ENCODE data around the gene WDR90.

The WDR90 gene

DNA sequence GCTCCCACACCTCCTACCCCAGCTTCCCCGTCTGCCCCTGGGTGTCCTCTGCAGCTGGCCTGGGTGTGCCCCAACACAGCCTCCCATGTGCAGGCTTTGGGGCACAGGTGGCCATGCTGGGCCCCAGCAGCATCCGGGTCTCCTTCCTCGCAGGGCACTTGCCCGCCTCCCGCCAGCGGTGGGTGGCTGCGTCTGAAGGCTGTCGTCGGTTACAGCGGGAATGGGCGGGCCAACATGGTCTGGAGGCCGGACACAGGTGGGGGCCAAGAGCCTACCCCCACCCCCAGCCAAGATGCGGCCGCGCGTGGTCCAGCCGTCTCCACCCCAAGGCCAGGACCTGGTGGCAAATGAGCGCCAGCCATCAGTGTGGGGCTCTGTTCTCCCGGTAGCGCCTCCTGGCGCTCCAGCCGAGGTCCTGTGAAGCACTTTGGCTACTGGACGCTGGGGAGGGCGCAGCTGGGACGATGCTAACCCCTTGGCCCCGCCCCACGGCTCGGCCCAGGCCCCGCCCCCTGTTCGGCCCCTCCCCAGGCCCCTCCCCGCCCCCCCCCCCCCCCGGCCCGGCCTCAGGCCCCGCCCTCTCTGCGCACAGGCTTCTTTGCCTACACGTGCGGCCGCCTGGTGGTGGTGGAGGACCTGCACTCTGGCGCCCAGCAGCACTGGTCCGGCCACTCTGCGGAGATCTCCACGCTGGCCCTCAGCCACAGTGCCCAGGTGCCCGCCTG lies 11.5 kb downstream of the WDR90 start:
- DNase-seq (ENCODE audit: low read depth) = peak; percentile 28

DNA sequence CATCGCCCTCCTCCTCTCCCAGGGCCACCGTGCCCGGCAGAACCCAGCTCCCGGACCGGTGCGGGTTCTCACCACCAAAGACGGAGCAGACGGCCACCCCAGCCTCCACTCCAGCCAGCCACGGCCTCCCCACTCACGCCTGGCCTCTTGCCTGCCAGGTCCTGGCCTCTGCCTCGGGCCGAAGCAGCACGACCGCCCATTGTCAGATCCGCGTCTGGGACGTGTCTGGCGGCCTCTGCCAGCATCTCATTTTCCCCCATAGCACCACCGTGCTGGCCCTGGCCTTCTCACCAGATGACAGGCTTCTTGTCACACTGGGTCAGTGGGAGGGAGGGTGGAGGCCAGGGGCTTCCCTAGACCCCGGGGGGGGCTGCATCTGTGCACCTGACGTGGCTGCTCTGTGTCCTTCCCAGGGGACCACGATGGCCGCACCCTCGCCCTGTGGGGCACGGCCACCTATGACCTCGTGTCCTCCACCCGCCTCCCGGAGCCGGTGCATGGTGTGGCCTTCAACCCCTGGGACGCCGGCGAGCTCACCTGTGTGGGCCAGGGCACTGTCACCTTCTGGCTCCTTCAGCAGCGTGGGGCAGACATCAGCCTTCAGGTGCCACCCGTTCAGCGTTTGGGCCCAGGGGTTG lies 12.1 kb downstream of the WDR90 start:
- no peak for DNase-seq (ENCODE audit: low read depth)

- DNase-seq (ENCODE audit: low read depth) = no peak
These were observed 12.9 kb downstream of the WDR90 start for GRCh38 chr16:662095-662494.

- DNase-seq (ENCODE audit: low read depth) = no peak
These were observed 13.4 kb downstream of the WDR90 start for GRCh38 chr16:662597-662996.

DNA sequence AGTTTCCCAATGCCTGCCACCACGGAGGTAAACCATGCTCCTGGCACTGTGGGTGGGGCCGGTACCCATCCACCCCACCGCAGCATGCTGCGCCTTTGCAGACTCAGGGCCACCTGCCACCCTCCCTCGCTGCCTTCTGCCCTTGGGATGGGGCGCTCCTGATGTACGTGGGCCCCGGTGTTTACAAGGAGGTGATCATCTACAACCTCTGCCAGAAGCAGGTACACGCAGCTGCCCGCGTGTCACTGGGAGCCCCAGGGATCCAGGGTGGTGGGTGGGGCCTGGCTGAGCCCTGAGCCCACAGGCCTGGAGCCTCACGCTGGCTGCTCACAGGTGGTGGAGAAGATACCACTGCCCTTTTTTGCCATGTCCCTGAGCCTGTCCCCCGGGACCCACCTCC lies 17.4 kb downstream of the WDR90 start:
- no peak for DNase-seq (ENCODE audit: low read depth)

DNA sequence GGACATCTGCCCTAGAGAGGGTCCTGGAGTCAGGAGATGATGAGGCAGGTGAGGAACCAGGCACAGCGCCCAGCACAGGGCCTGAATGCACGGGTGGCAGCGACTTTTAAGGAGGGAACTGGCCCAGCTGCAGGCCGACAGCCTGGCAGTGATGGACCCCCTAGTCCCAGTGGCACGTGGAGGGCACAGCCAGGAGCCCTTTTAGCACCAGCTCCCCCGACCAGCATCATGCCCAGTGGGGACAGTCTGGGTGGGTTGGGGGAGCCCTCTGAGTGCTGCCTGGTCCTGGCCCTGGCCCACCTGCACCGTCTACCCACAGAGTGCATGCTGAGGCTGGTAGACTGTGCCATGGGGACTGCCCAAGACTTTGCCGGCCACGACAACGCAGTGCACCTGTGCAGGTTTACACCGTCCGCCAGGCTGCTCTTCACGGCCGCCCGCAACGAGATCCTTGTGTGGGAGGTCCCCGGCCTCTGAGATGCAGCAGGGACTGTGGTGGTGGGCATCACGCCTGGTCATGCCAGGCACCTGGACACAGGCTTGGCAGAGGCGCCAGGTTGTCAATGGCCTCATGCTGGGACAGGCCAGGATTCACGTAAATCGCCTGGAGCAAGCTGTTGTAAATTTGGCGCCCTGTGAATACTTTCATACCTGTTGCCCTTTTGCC lies 18.1 kb downstream of the WDR90 start:
- no peak for DNase-seq (ENCODE audit: low read depth)

GRCh38 chr16:667780-668518 lies 18.8 kb downstream of the WDR90 start, which contains the start of gene RHOT2:
RHOT2 (plus strand) TSS chr16:668132; CDS start chr16:668200, 68 bp downstream.
- DNase-seq (ENCODE audit: low read depth) = peak; percentile 83

DNA sequence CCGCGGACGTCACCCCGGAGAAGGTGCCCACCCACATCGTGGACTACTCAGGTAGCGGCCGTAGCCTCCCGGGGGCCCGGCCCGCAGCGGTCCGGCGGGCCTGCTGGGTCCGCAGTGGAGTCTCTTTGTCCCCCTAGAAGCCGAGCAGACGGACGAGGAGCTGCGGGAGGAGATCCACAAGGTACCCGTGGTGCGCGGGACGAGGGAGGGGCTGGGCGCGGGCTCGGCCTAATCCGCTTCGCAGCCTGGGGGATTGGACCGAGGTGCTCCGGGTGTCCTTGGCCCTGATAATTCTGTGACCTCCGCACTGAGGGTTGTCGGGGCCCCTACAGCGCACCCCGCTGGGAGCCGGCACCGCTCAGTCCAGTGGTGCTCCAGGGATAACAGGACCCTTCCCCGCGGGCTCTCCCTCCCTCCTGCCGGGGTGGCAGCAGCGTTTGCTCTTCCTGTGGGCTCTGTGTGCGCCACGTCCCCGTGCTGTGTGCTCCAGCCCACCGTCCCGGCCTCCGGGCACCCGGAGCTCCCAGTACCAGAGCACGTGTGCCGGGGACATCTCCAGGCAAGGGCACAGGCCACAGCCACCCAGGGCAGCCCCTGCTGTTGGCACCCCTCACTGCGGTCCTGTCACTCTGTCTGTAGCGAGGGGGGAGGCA lies 19.5 kb downstream of the WDR90 start:
- DNase-seq (ENCODE audit: low read depth) = no peak

DNA sequence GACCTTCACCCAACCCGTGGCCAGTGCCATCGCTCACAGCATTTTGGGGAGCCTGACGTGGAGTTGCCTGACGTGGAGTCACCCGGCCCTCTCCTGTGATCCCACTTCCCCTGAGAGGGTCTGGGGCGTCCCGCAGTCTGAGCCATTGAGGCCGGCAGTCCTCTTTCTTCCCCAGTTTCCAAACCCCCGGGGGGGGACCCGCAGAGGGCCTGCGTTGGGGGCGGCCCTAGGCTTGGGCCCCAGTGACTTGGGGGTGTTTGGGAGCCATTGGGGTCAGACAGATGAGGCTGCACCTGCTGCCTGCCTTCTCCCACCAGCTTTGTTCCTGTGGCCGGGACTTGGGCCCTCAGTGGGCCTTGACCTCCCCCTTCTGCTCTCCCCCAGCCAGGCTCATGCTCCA lies 20.5 kb downstream of the WDR90 start:
- no peak for DNase-seq (ENCODE audit: low read depth)

DNA sequence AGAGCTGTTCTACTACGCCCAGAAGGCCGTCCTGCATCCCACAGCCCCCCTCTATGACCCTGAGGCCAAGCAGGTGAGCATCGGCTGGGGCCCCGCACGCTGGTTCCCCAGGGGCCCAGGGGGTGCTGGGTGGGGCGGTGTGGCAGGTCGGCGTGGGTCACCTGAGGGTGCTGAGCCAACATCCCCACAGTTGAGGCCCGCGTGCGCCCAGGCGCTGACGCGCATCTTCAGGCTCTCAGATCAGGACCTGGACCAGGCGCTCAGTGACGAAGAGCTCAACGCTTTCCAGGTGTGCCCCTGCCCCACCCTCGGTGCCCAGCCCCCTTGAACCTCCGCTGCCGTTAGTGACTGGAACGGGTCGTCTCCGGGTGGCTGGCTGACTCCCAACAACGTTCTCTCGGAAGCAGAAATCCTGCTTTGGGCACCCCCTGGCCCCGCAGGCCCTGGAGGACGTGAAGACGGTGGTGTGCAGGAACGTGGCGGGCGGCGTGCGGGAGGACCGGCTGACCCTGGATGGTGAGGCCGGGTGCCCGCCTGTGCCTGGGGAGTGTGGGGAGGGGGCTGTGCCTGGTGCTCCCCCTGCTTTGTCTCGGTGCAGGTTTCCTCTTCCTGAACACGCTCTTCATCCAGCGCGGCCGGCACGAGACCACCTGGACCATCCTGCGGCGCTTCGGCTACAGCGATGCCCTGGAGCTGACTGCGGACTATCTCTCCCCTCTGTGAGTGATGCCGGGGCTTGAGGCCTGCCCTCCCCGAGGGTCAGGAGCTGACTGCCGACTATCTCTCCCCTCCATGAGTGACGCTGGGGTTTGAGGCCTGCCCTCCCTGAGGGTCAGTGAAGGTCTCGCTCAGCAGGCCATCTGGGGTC lies 21.6 kb downstream of the WDR90 start:
- DNase-seq (ENCODE audit: low read depth) = no peak

DNA sequence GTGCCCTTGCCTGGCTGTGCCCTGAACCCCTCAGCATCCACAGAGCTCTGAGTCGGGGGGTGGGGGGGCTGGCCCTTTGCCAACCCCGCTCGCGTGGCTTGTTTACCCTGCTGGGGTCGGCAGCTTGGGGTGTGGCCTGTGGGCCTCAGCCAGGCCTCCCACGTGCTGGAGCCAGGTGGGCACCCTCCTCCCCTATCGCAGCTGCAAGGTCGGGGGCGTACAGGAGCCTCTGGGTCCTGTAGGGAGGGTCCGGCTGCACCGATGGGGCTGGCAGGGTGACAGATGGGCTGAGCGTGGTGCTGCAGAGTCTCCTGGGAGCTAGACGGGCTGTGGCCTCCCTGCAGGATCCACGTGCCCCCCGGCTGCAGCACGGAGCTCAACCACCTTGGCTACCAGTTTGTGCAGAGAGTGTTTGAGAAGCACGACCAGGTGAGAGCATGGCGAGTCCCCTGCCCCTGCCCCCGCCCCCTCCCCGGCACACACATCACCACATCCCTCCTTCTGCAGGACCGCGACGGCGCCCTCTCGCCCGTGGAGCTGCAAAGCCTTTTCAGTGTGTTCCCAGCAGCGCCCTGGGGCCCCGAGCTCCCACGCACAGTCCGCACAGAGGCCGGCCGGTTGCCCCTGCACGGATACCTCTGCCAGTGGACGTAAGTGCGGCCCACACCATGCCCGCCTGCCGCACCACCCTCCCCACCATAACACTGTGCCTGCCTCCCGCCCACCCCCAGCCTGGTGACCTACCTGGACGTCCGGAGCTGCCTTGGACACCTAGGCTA lies 22.4 kb downstream of the WDR90 start:
- DNase-seq (ENCODE audit: low read depth) = no peak

GRCh38 chr16:672371-672770 lies 23.2 kb downstream of the WDR90 start:
- DNase-seq (ENCODE audit: low read depth) = no peak

GRCh38 chr16:672851-673250 lies 23.7 kb downstream of the WDR90 start:
- no peak for DNase-seq (ENCODE audit: low read depth)

DNA sequence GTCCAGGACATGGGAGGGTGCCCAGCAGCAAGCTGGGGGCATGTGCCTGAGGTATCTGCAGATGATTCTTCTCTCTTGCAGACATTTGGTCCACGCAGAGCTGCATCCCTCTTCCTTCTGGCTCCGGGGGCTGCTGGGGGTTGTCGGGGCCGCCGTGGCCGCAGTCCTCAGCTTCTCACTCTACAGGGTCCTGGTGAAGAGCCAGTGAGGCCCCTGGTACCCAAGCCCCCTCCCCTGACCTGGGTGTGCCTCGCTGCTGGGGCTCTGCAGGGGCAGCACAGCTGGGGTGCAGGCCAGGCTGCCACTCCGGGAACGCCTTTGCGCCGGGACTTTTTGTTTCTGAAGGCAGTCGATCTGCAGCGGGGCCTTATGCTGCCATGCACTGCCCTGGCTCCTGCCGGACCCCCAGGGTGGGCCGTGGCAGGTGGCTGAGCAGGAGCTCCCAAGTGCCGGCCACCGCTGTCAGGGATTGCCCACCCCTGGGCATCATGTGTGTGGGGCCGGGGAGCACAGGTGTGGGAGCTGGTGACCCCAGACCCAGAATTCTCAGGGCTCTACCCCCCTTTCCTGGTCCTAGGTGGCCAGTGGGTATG lies 24.3 kb downstream of the WDR90 start:
- DNase-seq (ENCODE audit: low read depth) = no peak

GRCh38 chr16:674214-674881 lies 25.2 kb downstream of the WDR90 start:
- DNase-seq (ENCODE audit: low read depth) = no peak

DNA sequence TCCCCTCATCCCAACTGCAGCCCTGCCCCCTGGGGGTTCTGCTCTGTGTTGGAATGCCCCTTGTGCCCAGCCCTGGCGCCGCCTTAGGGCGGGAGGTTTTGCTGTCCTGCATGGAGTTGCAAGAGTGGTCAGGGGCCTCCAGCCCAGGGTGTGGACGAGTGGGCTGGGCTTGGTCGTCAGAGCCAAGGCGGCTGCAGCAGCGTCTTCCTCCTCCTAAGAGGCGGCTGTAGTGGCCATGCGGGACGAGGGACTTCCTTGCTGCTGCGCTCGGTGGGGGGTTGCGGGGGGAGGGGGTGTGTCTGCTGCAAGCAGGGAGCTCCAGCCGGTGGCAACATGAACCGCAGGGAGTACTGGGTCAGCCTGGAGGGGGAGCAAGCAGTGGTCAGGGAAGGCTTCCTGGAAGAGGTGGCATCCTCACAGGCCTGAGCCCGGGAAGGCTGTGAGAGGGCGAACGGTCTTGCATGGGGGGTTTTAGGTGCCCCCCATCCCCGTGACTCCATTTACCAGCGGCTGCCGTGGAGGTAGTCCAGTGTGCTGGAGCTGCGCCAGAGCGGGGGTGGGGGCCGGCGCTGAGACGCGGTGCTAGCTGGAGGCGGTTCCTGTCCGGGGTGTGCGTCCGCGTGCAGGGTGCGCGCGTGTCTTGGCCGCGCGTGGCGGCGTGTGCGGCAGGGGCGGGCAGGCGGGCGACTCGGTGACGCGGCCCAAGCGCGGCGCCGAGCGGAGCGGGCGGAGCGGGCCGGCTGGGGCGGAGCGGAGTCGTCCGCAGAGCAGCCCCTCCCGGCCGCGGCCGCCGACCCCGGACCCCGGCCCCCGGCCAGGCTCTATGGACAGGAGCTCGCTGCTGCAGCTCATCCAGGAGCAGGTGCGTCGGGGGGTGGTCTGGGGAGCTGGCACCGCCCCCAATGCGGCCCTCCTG lies 26.1 kb downstream of the WDR90 start, which contains the start of gene RHBDL1:
RHBDL1 (plus strand) TSS at position 704 of the 916 bp plus-strand sequence; CDS start at position 824, 120 bp downstream.
- DNase-seq (ENCODE audit: low read depth) = no peak

- DNase-seq (ENCODE audit: low read depth) = no peak
These were observed 26.9 kb downstream of the WDR90 start for GRCh38 chr16:675884-676564.

DNA sequence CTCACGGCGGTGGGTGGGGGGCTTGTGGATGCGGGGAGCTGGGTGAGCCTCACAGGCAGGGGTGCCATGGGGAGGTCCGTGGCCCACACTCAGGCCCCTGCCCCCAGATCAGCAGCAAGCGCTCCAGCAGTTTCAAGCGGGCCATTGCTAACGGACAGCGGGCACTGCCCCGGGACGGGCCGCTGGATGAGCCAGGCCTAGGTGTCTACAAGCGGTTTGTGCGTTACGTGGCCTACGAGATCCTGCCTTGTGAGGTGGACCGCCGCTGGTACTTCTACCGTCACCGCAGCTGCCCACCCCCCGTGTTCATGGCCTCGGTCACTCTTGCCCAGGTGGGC lies 27.4 kb downstream of the WDR90 start:
- no peak for DNase-seq (ENCODE audit: low read depth)

All from stimulated activated CD8-positive, alpha-beta memory T cell treated with anti-CD3 and anti-CD28 coated beads, Interleukin-12 subunit alpha, Interleukin-12 subunit beta, amount 100 ng/mL, for 1 hour (primary cell).